Stimulated activated CD4-positive, alpha-beta T cell treated with anti-CD3 and anti-CD28 coated beads, TNF-alpha, amount 100 ng/mL, for 1 hour (primary cell): Measurements from ENCODE around the gene NCKAP5.

Source experiments
- DNase-seq, 3 donors: peaks; one replicate each; pipeline ENCODE4 v3.0.0-alpha.2; 2020; ENCODE audit warnings: low read depth in 3 of 3, low spot score in 1 of 3

Gene NCKAP5

GRCh38 chr2:133167990-133168389, 400.3 kb downstream of the NCKAP5 start:
- DNase-seq: no peak

- no peak for DNase-seq
These were observed 401.0 kb downstream of the NCKAP5 start for GRCh38 chr2:133167223-133167622.

GRCh38 chr2:133166031-133166430, 402.2 kb downstream of the NCKAP5 start:
- no peak for DNase-seq

GRCh38 chr2:133163111-133163510, 405.2 kb downstream of the NCKAP5 start:
- no peak for DNase-seq

- no peak for DNase-seq
These were observed 409.8 kb downstream of the NCKAP5 start for GRCh38 chr2:133158442-133158841.

GRCh38 chr2:133158024-133158423, 410.2 kb downstream of the NCKAP5 start:
- no peak for DNase-seq

- DNase-seq: no peak
These were observed 411.1 kb downstream of the NCKAP5 start for GRCh38 chr2:133157141-133157540.

- no peak for DNase-seq
These were observed 415.5 kb downstream of the NCKAP5 start for GRCh38 chr2:133152801-133153200.

- no peak for DNase-seq
These were observed 420.1 kb downstream of the NCKAP5 start for GRCh38 chr2:133148187-133148586.

- no peak for DNase-seq
These were observed 421.4 kb downstream of the NCKAP5 start for GRCh38 chr2:133146893-133147292.

GRCh38 chr2:133143645-133144044, 424.6 kb downstream of the NCKAP5 start:
- no peak for DNase-seq

- DNase-seq: no peak
These were observed 426.2 kb downstream of the NCKAP5 start for GRCh38 chr2:133142087-133142486.

- no peak for DNase-seq
These were observed 427.6 kb downstream of the NCKAP5 start for GRCh38 chr2:133140620-133141019.

- DNase-seq: no peak
These were observed 428.3 kb downstream of the NCKAP5 start for GRCh38 chr2:133139847-133140533.

- no peak for DNase-seq
These were observed 429.6 kb downstream of the NCKAP5 start for GRCh38 chr2:133138693-133139092.

GRCh38 chr2:133135035-133135654, 433.1 kb downstream of the NCKAP5 start:
- DNase-seq: no peak

GRCh38 chr2:133130548-133131246, 437.6 kb downstream of the NCKAP5 start:
- no peak for DNase-seq

GRCh38 chr2:133124446-133124845, 443.8 kb downstream of the NCKAP5 start:
- DNase-seq: no peak

- no peak for DNase-seq
These were observed 444.4 kb downstream of the NCKAP5 start for GRCh38 chr2:133123904-133124303.

GRCh38 chr2:133123393-133123792, 444.9 kb downstream of the NCKAP5 start:
- DNase-seq: no peak

GRCh38 chr2:133122529-133122928, 445.7 kb downstream of the NCKAP5 start:
- no peak for DNase-seq

GRCh38 chr2:133120310-133120709, 448.0 kb downstream of the NCKAP5 start:
- DNase-seq: no peak
